Glomerular visceral epithelial cell (primary cell): ENCODE results near the gene NRG3.
"Not testable (repeated sequence)": the region's sequence is repeated elsewhere in the genome, so short reads cannot be mapped to it uniquely, and the experiment has no call there.

Experiments used
- DNase-seq: peaks from one replicate; pipeline ENCODE4 v3.0.0-alpha.2; 2016; ENCODE audit errors: extremely low spot score

NRG3 gene

DNA sequence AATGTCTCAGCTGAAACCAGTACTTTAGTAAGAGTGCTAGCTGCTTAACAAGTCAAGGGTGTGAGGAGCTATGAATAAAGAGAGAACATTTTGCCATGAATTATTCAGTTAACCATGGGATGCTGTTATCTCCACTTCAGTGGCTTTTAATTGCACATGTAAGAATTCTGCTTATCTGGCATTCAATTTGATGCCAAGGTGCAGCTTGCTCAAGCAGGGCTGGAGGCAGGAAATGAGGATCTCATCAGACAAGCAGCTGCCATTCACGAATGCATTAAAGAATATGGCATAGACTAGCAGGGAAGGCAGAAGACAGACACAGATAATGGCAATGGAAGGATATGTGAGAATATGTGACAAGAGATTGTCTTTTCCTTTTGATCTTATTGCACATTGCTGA lies 697.8 kb downstream of the NRG3 start:
- DNase-seq: no peak

DNA sequence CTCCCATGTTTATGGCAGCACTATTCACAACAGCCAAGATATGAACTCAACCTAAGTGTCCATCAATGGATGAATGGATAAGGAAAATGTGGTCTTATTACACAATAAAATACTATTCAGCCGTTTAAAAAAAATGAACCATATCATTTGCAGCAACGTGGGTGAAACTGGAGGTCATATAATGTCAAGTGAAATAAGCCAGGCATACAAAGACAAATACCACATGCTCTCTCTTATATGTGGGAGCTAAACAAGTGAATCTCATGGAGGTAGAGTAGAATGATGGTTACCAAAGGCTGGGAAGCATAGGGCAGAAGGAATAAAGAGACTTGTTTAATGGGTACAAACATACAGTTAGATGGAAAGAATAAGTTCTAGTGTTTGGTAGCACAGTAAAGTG lies 699.1 kb downstream of the NRG3 start:
- no peak for DNase-seq

DNA sequence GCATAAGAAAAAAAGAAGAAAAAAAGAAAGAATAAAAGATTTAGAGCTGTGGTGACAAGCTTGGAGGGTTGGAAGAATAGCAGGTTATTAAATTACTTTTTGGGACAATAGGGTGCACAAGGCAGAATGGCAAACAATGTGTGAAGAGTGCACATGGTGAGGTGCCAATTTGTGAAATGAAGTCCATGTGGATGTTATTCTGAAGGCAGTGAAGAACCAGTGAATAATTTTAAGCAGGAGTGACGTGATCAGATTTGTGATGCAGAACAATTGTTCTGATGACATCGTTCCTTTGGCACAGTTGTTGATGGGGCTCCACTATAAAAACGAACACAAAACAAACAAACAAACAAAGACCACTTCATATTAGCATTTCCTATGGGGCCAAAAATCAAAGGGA lies 700.3 kb downstream of the NRG3 start:
- no peak for DNase-seq

DNA sequence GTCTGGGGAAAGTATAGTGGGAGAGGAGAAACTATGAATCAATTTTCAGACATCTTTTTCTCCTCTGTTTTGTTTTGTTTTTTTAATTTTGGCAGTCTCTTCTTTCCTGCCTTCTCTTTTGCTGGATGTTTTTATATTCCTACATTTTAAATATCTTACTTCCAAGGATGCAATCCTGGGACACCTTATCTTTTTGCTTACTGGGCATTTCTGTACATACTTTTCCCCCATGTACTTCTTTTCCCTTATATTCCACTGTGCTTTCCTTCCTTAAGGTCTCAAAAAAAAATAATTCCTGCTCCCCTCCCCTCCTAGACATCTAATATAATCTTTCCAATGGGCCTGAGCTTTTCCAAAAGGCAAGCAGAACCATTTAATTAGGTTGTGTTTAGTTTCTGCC lies 701.1 kb downstream of the NRG3 start:
- no peak for DNase-seq

DNA sequence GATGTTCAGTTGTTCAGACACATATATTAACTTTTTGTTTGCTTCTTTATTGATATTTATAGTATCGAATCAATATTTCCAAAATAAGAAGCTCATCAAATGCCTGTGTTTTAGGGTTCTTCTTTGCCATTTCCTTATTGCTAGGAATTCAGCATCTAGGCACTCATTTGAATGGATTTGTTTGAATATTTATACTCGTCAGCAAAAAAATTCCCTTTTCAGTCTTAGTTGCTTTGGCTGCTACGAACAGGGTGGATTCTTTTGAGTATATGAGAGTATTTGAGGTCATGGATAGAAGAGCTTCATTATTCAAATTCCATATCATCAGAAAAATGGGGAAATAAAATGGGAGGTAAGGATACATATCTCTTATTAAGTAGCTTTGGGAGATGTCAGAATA lies 706.9 kb downstream of the NRG3 start:
- DNase-seq: no peak

DNA sequence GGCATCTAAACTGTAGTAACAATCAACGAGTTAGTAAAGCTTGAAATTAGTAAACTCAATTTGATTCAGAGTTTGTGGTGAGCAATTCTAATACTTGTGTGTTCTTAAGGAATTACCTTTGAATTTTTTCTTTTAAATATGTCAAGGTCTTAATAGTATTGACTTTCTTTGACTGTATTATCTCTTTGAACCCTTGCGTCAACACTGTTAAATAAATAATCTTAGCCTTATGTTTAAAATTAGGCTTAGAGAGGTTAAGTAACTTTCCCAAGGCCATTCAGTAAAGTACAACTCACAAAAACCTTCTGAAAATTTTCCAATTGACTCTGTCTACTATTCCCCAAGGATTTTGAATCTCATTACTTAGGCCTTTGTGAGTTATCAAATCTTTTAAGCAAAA lies 716.4 kb downstream of the NRG3 start:
- no peak for DNase-seq

DNA sequence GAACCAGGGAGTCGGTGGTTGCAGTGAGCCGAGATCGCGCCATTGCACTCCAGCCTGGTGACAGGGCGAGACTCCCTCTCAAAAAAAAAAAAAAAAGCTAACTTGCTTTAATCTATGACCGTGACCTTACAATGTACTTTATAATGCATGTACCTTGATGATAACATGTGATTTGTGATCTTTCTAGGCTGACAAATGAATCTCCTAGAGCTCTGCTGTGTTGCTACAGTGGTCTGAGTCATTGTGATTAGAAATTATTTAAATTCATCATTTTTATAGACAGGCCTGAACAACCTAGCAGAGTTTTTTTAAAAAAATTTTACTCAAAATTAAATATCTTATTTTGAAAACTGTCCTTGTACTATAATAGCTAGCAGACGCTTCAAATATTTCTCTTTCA lies 722.8 kb downstream of the NRG3 start:
- DNase-seq: no peak

DNA sequence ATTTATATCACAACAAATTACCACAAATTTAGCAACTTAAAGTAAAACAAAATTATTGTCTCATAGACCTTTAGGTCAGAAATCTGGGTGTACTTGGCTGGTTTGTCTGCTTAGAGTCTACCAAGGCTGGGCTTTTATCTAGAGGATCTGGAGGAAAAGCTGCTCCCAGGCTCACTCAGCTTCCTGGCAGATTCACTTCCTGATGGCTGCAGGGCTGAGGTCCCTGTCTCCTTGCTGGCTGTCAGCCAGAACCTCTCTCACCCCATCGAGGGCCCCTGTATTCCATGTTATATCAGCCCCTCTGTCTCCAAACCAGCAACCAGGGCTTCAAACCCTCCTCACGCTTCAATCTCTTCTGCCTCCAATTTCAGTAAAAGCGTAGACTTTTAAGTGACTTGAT lies 734.9 kb downstream of the NRG3 start:
- no peak for DNase-seq

DNA sequence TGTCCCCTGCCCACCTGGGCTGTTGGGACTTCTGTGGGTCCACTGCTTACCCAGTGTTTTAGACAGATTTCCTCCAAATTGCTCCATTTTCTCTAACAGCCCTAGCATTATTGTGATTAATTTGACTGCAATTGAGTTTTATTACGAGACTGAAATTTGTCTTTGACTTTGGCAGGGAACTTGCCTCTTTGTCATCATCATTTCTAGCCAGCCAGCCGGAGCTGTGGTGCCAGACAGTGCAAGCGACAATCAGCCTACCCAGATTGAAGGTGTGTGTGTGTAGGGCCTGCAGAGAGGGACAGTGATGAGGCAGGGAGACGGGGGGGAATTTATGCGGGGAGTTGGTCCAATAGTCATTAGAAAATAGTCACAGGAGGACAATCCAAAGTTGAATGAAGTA lies 743.0 kb downstream of the NRG3 start:
- no peak for DNase-seq

DNA sequence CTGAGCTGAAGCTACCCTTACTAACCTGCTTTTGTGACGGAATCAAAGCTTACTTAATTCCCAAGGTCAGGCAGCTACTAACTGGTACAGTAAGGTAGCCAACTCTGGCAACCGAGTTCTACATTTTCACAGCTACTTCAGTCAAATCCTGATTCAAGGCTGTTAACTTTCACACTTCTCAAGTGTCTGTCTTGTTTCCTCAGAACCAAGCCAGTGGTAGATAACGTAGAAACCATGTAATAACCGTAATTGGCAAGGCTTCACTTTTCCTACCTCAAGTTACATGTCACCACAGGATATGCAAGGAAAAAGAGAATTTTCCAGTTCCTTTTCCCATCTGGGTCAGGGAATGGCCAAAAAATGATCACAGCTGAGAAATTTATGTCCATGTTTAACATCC lies 746.7 kb downstream of the NRG3 start:
- DNase-seq: no peak

DNA sequence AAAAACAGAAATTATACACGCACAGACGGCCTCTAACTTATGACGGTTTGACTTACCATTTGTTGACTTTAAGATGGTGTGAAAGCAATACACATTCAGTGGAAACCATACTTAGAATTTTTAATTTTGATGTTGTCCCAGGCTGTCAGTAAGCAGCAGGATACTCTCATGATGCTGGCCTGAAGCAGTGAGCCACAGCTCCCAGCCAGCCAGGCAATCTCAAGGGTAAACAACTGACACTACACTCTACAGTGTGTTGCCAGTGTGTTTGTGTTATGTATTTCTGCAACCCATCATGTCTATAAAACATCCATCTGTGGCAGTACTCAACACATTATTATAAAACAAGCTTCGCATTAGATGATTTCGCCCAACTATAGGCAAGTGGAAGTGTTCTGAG lies 747.5 kb downstream of the NRG3 start:
- DNase-seq: no peak

DNA sequence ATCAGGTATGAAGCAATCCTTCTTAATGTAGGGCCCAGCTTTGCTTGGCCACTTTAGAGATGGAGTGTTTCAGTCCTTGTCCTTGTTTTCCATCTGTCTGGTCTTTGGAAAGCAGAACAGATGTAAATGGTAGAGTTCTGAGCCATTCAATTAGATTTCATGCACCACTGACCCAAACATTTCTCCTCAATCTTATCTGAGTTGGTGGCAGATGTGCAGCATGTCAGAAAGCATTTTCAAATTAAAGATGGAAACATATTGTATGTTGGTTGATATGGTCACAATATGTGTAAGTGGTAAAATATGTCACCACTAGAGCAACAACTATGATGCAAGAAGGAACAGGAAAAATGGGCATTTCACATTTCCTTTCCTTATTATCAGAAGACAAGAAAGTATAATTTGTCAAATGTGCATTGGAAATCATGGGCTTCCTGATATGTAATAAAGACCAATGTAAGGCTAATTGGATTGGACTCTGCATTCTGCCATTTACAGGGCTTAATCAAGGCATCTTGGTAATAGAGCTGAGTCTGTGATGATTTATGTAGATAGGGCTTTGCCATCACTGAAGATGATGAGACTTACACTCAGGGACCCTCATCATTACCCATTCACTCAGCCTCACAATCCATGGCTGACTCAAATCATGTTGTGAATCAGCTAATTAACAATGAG lies 750.7 kb downstream of the NRG3 start:
- no peak for DNase-seq

DNA sequence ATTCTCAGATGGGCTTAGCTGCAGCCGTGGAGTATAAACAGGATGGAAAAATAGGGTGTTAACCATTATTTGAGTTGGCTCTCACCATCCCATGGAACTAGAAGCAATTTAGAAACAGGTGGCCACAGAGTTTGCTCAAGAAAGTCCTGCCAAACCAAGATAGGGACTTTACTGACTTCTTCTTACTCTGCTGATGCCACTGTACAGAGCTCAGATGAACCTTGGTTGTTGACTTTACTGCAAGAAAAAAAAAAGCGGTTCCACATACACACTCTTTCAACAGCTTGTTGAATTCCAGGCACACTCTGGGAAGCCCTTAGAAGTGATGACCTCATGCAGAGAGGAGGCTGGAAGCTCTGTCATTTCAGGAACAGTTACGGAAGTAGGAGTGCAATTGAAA lies 753.4 kb downstream of the NRG3 start:
- no peak for DNase-seq

DNA sequence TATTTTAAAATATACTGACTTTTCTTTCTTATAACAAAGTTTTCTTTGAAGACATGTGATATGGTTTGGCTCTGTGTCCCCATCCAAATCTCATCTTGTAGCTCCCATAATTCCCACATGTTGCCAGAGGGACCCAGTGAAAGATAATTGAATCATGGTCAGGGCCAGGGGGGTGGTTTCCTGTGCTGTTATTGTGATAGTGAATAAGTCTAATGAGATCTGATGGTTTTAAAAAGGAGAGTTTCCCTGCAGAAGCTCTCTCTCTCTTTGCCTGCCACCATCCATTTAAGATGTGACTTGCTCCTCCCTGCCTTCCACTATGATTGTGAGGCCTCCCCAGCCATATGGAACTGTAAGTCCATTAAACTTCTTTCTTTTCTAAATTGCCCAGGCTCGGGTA lies 768.1 kb downstream of the NRG3 start:
- DNase-seq: no peak

DNA sequence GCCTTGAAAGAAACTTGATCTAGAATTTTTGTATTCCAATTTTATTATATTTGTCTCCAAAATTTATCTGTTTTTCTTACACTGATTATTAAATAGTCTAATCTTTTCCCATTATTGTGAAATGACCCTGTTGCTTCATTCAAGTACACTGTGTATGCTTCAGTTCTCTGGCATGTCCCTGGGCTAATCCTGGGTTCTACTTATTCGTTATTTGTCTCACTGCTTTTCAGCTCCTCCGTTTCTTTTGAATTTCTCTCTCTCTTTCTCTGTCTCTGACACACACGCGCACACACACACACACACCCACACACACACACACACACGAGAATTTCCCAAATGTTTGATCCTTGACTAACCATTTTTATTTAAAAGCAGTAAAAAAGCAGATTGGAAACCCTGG lies 768.6 kb downstream of the NRG3 start:
- DNase-seq: no peak

DNA sequence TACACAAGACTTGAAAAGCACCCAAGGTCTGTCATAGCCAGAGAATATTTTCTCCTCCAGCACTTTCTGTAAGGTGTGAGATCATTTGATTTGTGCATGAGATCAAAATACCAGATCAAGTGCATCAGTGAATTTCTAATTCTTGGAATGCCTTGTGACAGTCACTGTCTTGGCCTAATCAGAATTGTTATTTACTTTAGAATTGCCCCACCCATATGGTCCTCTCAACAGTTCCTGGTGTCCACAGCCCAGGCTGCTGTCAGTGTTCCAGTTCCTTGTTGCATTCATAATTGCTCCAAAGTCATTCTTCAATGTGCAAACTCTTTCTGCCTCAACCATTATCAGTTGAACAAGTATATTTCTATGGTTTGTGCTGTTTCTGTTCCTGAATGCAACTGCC lies 770.2 kb downstream of the NRG3 start:
- no peak for DNase-seq

DNA sequence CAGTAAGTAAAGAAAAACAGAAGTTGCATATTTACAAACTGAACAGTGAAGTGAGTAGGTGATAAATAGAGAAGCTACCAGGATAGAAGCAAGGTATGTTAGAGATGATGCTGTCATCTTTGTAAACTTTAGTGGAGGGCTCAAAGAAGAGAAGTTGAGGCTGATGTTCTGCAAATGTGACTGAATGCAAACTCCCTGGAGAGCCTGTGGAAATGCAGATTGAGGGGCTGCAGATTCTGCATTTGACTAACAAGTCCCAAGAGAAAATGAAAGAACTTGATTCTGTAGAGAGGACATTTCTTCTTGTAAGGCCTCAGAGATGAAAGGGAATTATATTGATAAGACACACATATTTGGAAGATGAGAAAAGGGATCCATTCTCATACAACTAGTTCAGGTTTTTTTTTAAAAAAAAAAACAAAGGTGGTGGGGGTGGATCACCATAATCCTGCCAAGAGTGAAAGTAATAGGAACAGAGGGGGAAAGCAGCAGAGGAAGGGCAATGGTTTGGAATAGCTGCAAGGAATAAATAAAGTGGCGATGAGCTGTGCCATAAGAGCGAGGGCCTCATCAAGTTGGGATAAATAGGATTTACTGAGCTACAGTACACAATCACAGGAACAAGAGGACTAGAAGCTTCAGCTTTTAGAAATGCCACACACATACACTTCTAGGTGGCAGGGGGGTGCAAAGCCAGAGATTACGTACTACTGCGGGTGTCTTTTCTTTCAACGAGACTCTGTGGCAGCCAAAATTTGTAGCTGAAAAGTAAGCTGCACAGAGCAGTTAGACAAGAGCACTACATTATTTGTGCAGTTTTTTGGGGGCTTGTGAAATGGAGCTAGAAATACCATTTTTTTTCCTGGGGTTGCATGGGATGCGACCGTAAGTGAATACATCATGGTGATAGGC lies 778.5 kb downstream of the NRG3 start:
- DNase-seq: no peak

DNA sequence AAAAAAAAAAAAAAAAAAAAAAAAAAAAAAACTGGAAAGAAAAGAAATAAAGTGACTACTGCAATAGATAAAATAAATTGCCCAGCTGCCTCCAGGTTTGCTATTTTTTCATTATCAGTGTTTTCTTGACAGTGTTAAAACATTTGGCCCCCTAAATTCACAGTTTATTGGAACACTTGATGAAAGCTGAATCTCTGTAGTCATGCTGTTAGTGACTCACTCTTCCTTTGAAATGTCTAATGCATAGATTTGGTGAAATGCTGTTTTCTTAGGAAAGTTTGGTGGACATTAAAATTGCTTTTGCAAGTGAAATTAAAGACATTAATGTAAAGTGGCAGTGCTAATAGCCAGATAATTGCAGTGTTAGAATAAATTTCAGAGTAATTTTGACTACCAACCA lies 785.2 kb downstream of the NRG3 start:
- no peak for DNase-seq

DNA sequence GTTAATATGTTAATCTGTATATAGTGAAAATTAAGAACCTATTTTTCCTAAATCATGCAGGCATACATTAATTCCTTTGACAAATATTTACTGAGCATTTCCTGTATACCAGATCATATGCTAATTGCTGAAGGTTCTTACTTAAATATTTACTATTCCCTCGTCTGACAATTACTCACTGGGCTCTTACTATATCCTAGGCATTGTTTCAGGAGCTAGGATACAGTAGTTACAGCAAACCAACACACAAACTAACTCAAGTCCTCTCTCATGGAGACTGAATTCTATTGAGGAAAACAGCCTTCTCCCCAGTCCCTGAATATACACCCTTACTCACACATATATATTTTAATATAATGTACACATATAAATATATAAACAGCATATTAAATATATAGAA lies 786.0 kb downstream of the NRG3 start:
- DNase-seq: no peak

DNA sequence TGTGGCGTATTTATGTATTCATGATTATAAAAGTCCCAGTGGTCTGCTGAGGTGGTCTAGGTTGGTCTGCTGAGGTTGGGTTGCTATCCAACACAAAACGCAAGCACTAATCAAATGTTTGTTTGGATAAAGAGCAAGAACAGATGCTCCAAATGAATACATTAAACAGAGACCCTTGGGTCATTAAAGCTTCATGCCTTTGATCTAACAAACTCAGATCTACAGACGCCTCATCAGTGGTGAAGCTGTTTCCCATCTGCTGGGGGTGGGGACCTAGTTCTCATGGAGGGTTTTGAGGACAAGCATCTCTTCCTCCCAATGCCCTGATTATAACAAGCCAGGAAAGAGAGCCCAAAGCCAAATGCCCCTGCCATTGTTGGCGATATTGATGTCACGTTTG lies 786.7 kb downstream of the NRG3 start:
- no peak for DNase-seq

DNA sequence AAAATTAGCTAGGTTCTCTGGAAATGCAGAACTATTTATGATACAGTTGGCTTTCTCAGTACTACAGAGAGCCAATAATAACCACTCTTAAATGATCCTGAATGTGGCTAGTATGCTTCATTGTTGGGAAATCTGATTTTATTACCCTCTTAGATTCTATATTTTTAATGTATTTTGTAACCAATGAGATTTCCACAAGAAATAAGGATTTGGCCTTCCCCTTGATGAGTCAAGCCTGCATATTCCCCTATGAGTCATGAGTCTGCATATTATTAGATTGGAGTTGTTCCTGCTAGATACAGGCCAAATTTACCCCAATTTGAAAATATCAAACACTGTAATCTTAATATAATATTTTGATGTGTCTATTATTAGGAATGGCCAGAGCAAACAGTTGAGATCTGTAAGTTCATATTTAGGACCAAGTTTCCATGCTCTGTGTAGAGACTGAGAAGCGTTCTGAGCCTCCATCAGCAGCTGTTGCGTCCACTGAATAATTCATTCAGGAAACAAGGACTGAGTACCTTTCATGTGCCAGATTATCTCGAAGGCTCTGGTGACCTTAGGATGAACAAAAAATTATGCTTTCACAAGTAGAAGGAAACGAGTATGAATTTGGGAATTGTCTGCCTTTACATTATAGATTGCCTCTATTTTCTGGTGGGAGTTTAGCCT lies 793.4 kb downstream of the NRG3 start:
- DNase-seq: no peak

DNA sequence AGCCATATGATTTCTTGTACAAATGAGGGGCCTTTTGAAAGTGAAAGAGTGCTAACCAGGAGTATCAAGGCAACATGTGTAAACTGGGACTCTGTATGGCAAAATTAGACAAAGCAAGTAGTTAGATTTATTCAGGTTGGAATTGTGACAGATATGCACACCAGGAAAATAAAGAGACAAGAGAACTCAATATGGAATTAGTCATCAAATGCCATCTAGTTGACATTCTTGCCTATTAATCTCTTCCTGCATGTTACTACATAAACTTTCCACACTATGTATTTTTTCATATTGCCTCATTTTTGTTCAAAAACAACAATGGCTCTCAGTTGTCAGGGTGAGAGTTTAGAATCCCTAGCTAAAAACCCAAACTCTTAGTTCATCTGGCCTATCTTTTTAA lies 799.0 kb downstream of the NRG3 start:
- no peak for DNase-seq

DNA sequence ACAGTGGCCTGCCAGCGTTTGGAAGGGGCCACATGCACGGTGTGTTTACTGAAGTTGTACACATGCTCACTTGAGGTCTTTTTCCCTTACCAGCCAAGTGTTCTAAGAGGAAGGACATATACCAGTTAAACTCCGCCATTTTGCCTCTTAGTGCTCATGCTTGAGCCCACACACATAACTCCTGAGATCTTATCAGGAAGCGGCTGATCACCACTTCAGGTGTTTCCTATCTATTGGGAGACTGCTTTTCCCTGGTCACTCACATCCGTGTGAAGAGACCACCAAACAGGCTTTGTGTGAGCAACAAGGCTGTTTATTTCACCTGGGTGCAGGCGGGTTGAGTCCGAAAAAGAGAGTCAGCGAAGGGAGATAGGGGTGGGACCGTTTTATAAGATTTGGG lies 802.9 kb downstream of the NRG3 start:
- DNase-seq: not testable (repeated sequence)
